Ovary (tissue), 3 donors: Measurements from ENCODE around the gene SLC19A1.

Experiments
- EP300 ChIP-seq: sonication (generic); formaldehyde crosslinking; IDR thresholded peaks from one replicate; pipeline ENCODE4 v1.6.1; 2017; ENCODE audit warnings: antibody characterized with exemption
- POLR2A ChIP-seq: fragments of 450-650 bp; IDR thresholded peaks from one replicate; pipeline ENCODE4 v1.6.1; 2017; ENCODE audit warnings: antibody characterized with exemption, mild to moderate bottlenecking, moderate library complexity
- TF ChIP-seq, protein P1 (sequence below), 3 donors: fragments of 450-650 bp in 2 of 3; fragments of 200-600 bp in 1 of 3; IDR thresholded peaks; one replicate each; pipeline versions ENCODE4 v1.5.1 to v1.8.0; 2016 to 2022; ENCODE audit warnings: antibody characterized with exemption in 3 of 3, mild to moderate bottlenecking in 1 of 3
- donor health status: DM: no; HTN: no; CAD: no.

DNA sequence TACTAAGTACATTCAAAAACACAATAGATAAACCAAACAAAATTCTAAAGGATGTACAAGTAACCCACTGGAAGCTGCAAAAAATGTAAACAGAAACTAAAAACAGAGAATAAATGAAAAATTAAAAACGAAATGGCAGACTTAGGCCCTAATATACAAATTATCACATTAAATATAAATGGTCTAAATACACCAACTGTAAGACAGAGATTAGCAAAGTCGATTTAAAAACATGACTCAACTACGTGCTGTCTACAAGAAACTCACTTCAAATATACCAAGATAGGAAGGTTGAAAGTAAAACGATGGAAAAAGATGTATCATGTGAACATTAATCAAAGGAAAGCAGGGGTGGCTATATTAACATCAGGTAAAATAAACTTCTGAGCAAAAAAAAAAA lies 23.1 kb downstream of the SLC19A1 start:
- TF ChIP-seq, protein P1, sequence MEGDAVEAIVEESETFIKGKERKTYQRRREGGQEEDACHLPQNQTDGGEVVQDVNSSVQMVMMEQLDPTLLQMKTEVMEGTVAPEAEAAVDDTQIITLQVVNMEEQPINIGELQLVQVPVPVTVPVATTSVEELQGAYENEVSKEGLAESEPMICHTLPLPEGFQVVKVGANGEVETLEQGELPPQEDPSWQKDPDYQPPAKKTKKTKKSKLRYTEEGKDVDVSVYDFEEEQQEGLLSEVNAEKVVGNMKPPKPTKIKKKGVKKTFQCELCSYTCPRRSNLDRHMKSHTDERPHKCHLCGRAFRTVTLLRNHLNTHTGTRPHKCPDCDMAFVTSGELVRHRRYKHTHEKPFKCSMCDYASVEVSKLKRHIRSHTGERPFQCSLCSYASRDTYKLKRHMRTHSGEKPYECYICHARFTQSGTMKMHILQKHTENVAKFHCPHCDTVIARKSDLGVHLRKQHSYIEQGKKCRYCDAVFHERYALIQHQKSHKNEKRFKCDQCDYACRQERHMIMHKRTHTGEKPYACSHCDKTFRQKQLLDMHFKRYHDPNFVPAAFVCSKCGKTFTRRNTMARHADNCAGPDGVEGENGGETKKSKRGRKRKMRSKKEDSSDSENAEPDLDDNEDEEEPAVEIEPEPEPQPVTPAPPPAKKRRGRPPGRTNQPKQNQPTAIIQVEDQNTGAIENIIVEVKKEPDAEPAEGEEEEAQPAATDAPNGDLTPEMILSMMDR (IDR thresholded peaks at IDR 0.05), result no peak
- TF ChIP-seq POLR2A, result no peak
- TF ChIP-seq EP300, result no peak
